C4-2B (cell line): ENCODE results near the gene SALL1.

Experiments used
- H3K27ac ChIP-seq: fragments of 450-650 bp; 2 replicates; pipeline ENCODE4 v1.5.1; 2017
- ZFX ChIP-seq: fragments of 450-650 bp; IDR thresholded peaks from 2 replicates; pipeline ENCODE4 v1.6.1; 2017
- TF ChIP-seq, protein P1 (sequence below): fragments of 450-650 bp; conservative IDR thresholded peaks from 2 replicates; pipeline ENCODE4 v1.5.1; 2017; ENCODE audit warnings: mild to moderate bottlenecking

Gene SALL1

DNA sequence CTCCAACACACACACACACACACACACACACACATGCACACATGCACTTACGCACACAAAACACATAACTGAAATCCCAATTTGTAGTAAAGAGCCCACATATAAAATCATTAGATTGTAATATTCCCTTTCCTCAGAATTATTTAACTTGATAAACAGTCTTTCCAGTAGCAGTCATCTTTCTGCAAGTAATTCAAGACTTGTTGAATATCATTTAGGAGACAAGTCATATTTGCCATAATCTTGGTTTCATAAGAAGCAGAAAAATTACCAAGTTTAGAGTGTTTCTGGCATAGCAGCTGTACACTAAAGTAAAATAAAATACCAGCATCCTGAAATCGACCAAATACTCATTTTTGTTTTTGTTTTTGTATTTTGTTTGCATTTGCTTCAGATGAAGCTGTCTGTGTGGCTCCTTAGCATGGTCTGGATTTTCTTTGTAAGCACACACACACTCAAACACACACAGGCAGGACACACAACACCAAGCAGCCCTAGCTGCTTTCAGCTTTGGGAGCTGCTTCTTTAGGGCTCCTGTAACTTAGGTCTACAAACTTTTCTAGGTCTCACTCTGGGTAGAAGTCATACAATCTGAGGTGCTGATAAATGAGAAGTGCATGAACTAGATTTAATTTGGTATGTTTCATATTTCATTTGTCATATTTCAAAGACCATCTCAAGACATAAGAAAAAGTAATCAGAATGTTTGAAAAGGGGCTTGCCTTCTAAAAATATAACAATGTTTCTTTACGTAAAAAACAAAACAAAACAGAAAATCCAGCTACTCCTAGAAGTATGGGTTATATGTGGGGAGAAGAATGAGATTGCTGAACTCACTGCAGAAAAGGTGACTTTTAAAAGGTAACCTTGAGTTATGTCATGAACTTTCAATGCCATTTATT lies 3.0 kb downstream of the SALL1 start:
- TF ChIP-seq, protein P1, sequence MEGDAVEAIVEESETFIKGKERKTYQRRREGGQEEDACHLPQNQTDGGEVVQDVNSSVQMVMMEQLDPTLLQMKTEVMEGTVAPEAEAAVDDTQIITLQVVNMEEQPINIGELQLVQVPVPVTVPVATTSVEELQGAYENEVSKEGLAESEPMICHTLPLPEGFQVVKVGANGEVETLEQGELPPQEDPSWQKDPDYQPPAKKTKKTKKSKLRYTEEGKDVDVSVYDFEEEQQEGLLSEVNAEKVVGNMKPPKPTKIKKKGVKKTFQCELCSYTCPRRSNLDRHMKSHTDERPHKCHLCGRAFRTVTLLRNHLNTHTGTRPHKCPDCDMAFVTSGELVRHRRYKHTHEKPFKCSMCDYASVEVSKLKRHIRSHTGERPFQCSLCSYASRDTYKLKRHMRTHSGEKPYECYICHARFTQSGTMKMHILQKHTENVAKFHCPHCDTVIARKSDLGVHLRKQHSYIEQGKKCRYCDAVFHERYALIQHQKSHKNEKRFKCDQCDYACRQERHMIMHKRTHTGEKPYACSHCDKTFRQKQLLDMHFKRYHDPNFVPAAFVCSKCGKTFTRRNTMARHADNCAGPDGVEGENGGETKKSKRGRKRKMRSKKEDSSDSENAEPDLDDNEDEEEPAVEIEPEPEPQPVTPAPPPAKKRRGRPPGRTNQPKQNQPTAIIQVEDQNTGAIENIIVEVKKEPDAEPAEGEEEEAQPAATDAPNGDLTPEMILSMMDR: no peak
- no peak for TF ChIP-seq ZFX
- H3K27ac ChIP-seq: no peak overlapping the region

GRCh38 chr16:51146256-51146924 lies 4.7 kb downstream of the SALL1 start:
- TF ChIP-seq ZFX: no peak
- TF ChIP-seq, protein P1: no peak; the same call in 1 of the 2 replicates
- H3K27ac ChIP-seq: no peak overlapping the region

DNA sequence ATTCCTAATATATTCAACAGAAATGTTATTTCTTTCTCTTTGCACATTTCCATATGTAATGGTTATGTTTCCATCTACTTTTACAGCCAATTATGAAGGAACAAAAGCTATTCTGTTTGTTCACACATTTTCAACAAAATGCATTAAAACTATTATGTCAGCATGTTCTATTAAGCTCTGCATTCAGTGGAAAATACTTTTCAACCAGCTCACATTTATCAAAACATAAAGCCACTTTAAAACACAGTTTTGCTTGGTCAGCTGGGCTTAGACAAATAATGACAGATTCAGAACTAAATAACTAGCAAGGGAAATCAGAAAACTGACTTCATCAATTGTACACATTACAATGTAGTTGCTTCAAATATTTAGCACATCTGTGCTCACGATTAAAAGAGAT lies 6.9 kb downstream of the SALL1 start:
- H3K27ac ChIP-seq: no peak overlapping the region
- TF ChIP-seq, protein P1: no peak
- no peak for TF ChIP-seq ZFX

DNA sequence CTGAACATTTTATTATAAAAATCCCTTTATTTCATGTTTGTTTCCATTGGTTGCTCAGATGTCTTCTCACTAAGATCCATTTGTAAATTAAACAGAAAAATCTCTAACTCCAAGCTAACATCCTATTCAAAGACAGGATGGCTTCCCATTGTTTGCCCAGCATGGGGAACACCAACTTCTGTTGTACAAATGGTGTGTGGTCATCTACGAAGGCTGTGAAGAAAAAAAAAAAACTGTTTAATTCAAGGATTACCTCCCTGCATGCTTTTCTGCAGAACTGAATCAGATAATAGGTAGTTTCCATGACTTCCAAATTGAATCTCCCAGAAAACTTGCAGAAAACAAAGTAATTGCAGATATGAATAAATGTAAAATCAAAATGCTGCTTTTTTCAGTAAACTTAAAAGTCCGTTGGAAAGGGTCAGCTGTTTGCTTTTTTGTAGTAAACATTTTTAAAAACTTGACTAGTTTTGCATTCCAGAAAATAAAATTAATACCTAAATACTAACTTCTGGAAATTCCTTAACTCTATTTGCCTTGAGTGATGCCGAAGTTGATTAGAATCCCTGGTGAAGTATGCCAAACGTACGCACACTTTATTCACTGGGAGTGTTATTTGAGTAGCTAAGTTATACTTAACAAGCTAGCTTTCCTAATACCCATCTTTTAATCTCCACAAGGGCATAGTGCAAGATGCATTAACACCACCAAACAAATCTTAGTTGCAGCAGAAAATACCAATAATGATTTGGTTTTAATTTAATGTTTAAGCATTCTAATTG lies 7.7 kb downstream of the SALL1 start:
- TF ChIP-seq, protein P1: no peak
- no peak for TF ChIP-seq ZFX
- H3K27ac ChIP-seq: no peak overlapping the region

- TF ChIP-seq, protein P1: no peak
- no peak for TF ChIP-seq ZFX
- no peak overlapping the region for H3K27ac ChIP-seq
Measured at GRCh38 chr16:51141541-51141940, 9.5 kb downstream of the SALL1 start.

GRCh38 chr16:51141106-51141505 lies 10.0 kb downstream of the SALL1 start:
- no peak overlapping the region for H3K27ac ChIP-seq
- TF ChIP-seq, protein P1: no peak
- no peak for TF ChIP-seq ZFX
